NT2/D1 (cell line): ENCODE measurements around the gene PBXIP1.
"Not testable (repeated sequence)": the region's sequence is repeated elsewhere in the genome, so short reads cannot be mapped to it uniquely, and the experiment has no call there.

Experiments used
- DNase-seq: peaks from one replicate; pipeline ENCODE4 v3.0.0-alpha.2; 2011; ENCODE audit warnings: low read depth, low spot score
- H3K27me3 ChIP-seq: 2 replicates; pipeline ENCODE4 v1.6.0; 2011; ENCODE audit warnings: mild to moderate bottlenecking; ENCODE audit not compliant: insufficient read length, insufficient read depth
- H3K36me3 ChIP-seq: 2 replicates; pipeline ENCODE4 v1.6.1; 2011; ENCODE audit warnings: mild to moderate bottlenecking, low read length, mixed read lengths; ENCODE audit not compliant: insufficient read depth, insufficient read length
- H3K4me1 ChIP-seq: 2 replicates; pipeline ENCODE4 v1.5.1; 2011; ENCODE audit not compliant: insufficient read depth, insufficient read length
- H3K4me3 ChIP-seq: 2 replicates; pipeline ENCODE4 v1.5.1; 2011; ENCODE audit warnings: low read depth; ENCODE audit not compliant: insufficient read length
- H3K9ac ChIP-seq: 2 replicates; pipeline ENCODE4 v1.6.0; 2011; ENCODE audit warnings: low read depth; ENCODE audit not compliant: insufficient read length
- H3K9me3 ChIP-seq: 2 replicates; pipeline ENCODE4 v1.5.1; 2011; ENCODE audit warnings: mild to moderate bottlenecking, low read length; ENCODE audit not compliant: insufficient read depth
- SUZ12 ChIP-seq: IDR thresholded peaks from 2 replicates; pipeline ENCODE4 v1.6.1; 2011; ENCODE audit not compliant: insufficient read length, insufficient read depth; ENCODE audit errors: extremely low read depth
- YY1 ChIP-seq: IDR thresholded peaks from 2 replicates; pipeline ENCODE4 v1.6.1; 2011; ENCODE audit not compliant: insufficient read length, insufficient read depth
- ZNF274 ChIP-seq: IDR thresholded peaks from 2 replicates; pipeline ENCODE4 v1.6.1; 2011; ENCODE audit warnings: mild to moderate bottlenecking, low read depth, low read length

The PBXIP1 gene

GRCh38 chr1:154925335-154926170 is 30.3 kb downstream of the PBXIP1 start:
- H3K27me3 ChIP-seq = no peaks in the 10 kb centered on the region
- DNase-seq = no peak

DNA sequence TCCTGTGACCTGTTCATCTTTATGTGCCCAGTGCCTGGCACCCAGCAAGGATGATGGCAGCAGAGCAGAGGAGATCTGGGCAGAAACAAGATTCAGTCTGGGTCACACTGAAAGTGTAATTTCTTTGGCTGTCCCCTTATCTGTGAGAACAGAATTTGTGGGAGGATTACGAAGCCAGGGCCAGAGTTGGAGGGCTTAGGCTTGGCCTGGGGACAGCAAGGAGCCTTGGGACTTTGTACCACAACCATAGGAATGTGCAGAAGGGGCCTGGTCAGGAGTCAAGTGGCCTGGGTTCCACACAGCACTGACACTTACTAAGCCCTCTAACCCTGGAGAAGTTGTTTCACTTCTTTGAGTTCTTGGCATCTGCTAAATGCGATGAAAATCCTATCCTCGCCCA is 32.2 kb downstream of the PBXIP1 start:
- no peaks in the 10 kb centered on the region for H3K9me3 ChIP-seq
- H3K36me3 ChIP-seq = peaks cover 50% of the 10 kb centered on the region
- no peaks in the 10 kb centered on the region for H3K27me3 ChIP-seq
- DNase-seq = no peak
- H3K9ac ChIP-seq = no peak overlapping the region
- TF ChIP-seq SUZ12 = no peak
- TF ChIP-seq YY1 = no peak
- no peak for TF ChIP-seq ZNF274
- H3K4me1 ChIP-seq = no peaks in the 10 kb centered on the region
- H3K4me3 ChIP-seq = no peak overlapping the region

More at GRCh38 chr1:154925335-154926170, 30.3 kb downstream of the PBXIP1 start:
- no peak overlapping the region for H3K4me3 ChIP-seq
- no peaks in the 10 kb centered on the region for H3K4me1 ChIP-seq
- H3K36me3 ChIP-seq = peaks cover 54% of the 10 kb centered on the region
- no peaks in the 10 kb centered on the region for H3K9me3 ChIP-seq
- TF ChIP-seq SUZ12 (no peak), YY1 (no peak), ZNF274 (no peak)
- H3K9ac ChIP-seq = no peak overlapping the region

DNA sequence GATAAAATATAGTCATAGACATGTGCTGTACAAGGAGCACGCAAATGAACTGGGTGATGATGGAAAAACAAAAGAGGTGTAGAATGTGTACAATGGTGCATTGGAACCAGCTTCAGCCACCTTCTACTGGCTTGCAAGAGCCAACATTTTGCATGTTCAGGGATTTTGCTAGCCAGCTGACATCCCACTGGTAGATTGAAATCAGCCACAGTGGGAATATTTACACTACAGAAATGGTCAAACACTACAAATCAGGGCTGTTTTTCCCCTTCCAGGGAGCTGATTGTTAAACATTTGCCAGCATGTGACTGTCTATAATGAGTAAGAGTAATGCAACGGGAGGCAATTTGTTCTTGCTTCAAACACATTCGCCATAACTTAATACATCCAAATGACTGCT is 42.6 kb downstream of the PBXIP1 start:
- no peaks in the 10 kb centered on the region for H3K27me3 ChIP-seq
- no peaks in the 10 kb centered on the region for H3K36me3 ChIP-seq
- no peak overlapping the region for H3K4me3 ChIP-seq
- TF ChIP-seq SUZ12 = no peak
- TF ChIP-seq ZNF274 = no peak
- TF ChIP-seq YY1 = no peak
- H3K9me3 ChIP-seq = peaks cover 15% of the 10 kb centered on the region
- no peaks in the 10 kb centered on the region for H3K4me1 ChIP-seq
- H3K9ac ChIP-seq = no peak overlapping the region
- DNase-seq = no peak

- Histone ChIP-seq H3K9me3 (peaks cover 21% of the 10 kb centered on the region), H3K27me3 (no peaks in the 10 kb centered on the region), H3K4me3 (no peak overlapping the region), H3K36me3 (no peaks in the 10 kb centered on the region), H3K4me1 (no peaks in the 10 kb centered on the region), H3K9ac (no peak overlapping the region)
- TF ChIP-seq SUZ12 (no peak), YY1 (no peak), ZNF274 (no peak)
- DNase-seq = no peak
These were observed 43.1 kb downstream of the PBXIP1 start for GRCh38 chr1:154912755-154913154.

DNA sequence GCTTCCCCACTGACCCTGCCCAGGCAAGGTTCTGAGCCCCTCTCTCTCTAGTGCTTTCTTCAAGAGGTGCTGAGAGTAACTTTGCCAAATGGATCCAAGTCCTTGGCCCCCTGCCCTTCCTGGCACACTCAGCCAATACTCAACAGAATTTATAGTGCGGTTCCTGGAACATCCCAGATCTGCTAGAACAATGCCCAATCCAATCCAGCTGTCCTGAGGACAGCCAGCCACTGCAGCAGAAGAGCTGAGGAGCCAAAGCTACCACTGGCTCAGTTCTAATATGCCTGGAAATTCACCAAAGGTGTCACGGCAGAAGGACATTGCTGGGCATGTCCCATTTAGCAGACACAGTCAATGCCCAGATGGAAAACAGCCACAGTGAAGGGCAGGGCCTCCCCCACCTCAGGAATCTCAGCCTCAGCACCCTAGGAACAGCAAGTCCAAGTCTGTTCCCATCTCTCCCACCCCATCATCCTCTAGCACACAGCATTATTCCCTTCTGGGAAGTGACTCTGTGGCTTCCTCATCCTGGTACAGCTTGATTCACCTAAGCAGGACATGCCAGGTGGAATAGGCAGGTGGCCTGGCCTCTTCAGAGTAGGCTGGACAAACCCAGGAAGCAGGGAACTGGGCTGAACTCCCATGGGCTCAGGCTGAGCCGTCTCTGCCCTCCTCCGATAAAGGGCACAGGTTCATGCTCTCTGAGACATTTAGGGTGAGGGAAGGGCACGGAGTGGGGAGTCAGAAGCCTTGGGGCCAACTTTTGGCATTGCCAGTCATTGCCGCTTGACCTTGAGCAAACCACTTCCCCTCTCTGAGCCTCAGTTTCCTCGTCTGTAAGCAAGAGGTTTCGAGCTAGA is 44.0 kb downstream of the PBXIP1 start:
- no peak overlapping the region for H3K4me3 ChIP-seq
- TF ChIP-seq SUZ12 (no peak), ZNF274 (no peak), YY1 (no peak)
- H3K36me3 ChIP-seq = no peaks in the 10 kb centered on the region
- DNase-seq = no peak
- no peaks in the 10 kb centered on the region for H3K27me3 ChIP-seq
- no peaks in the 10 kb centered on the region for H3K4me1 ChIP-seq
- H3K9me3 ChIP-seq = peaks cover 28% of the 10 kb centered on the region
- no peak overlapping the region for H3K9ac ChIP-seq

DNA sequence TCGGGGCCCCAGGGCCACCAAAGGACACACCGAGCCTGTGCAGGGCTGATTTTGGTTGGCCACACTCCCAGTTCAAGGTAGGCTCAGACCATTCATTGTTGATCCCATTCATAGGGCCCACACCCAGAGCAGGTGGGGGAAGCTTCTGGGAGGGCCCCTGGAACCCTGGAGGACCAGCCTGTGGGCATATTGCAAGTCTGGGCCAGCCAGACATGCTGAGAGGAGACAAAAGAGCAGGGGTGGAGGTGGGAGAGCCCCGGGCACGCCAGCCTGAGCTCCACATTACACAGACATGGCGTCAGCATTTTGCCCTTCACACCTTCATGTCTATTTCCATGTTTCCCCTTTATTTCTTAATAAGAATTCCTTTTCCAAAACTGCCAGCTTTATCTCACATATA is 45.0 kb downstream of the PBXIP1 start:
- TF ChIP-seq YY1 = no peak
- TF ChIP-seq ZNF274 = no peak
- TF ChIP-seq SUZ12 = no peak
- Histone ChIP-seq H3K9ac (no peak overlapping the region), H3K4me3 (no peak overlapping the region), H3K9me3 (peaks cover 31% of the 10 kb centered on the region), H3K36me3 (no peaks in the 10 kb centered on the region), H3K27me3 (no peaks in the 10 kb centered on the region), H3K4me1 (no peaks in the 10 kb centered on the region)
- no peak for DNase-seq

- H3K4me1 ChIP-seq = no peaks in the 10 kb centered on the region
- H3K27me3 ChIP-seq = no peaks in the 10 kb centered on the region
- DNase-seq = no peak
These were observed 47.0 kb downstream of the PBXIP1 start for GRCh38 chr1:154908937-154909336.

DNA sequence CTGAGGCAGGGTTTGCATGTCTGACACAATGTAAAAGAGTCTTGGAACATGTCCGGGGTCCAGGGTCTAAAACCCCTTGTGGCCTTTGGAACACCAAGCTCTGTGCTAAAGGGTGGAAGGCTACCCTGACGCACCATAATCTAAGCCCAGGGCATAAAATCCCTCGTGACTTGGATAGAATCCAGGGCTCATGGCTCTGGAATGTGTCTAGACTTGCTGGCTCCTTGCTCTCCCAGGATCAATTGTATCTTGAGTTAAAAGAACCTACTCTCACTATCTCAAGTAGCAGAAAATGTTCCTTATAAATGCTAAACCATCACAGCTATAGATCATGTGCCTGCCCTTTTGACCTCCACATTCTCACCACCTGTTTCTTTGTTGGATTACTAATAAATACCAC is 47.8 kb downstream of the PBXIP1 start:
- H3K36me3 ChIP-seq, H3K27me3 ChIP-seq, DNase-seq, H3K9ac ChIP-seq, H3K4me1 ChIP-seq, H3K4me3 ChIP-seq: not testable (repeated sequence)
- peaks cover 31% of the 10 kb centered on the region for H3K9me3 ChIP-seq

More at GRCh38 chr1:154908937-154909336, 47.0 kb downstream of the PBXIP1 start:
- H3K4me3 ChIP-seq = no peak overlapping the region
- peaks cover 31% of the 10 kb centered on the region for H3K9me3 ChIP-seq
- no peaks in the 10 kb centered on the region for H3K36me3 ChIP-seq
- no peak overlapping the region for H3K9ac ChIP-seq
- TF ChIP-seq YY1 (no peak), SUZ12 (no peak), ZNF274 (no peak)
